ENCODE data around the gene SNTB2. TPM values are rescaled to one million over a fixed set of nuclear protein-coding genes. Genes with fewer than 3 reads are reported as not detected.

SNTB2 gene
- total RNA-seq, 1 donor from 2014 or later = 36.1 TPM

GRCh38 chr16:69166221-69166833, 20.6 kb upstream of the SNTB2 start:
- ATAC-seq (peak in 1 of 2 donors; percentile 29), DNase-seq (no peak)
- H3K27me3 ChIP-seq (ENCODE audit: low read depth) = no peaks in the 10 kb centered on the region
- intact Hi-C loops (cut with DNase I) = no loop called here
- H3K9me3 ChIP-seq = no peaks in the 10 kb centered on the region
- H3K4me1 ChIP-seq = peaks cover 17% of the 10 kb centered on the region
- H3K4me3 ChIP-seq = no peak overlapping the region
- TF ChIP-seq, protein P1, sequence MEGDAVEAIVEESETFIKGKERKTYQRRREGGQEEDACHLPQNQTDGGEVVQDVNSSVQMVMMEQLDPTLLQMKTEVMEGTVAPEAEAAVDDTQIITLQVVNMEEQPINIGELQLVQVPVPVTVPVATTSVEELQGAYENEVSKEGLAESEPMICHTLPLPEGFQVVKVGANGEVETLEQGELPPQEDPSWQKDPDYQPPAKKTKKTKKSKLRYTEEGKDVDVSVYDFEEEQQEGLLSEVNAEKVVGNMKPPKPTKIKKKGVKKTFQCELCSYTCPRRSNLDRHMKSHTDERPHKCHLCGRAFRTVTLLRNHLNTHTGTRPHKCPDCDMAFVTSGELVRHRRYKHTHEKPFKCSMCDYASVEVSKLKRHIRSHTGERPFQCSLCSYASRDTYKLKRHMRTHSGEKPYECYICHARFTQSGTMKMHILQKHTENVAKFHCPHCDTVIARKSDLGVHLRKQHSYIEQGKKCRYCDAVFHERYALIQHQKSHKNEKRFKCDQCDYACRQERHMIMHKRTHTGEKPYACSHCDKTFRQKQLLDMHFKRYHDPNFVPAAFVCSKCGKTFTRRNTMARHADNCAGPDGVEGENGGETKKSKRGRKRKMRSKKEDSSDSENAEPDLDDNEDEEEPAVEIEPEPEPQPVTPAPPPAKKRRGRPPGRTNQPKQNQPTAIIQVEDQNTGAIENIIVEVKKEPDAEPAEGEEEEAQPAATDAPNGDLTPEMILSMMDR (IDR thresholded peaks at IDR 0.05) = no peak
- peaks cover 70% of the 10 kb centered on the region for H3K36me3 ChIP-seq
- no peak overlapping the region for H3K27ac ChIP-seq

GRCh38 chr16:69166946-69167930, 19.7 kb upstream of the SNTB2 start:
- no peaks in the 10 kb centered on the region for H3K27me3 ChIP-seq (ENCODE audit: low read depth)
- H3K4me3 ChIP-seq = no peak overlapping the region
- intact Hi-C loops (cut with DNase I) = no loop called here
- peaks cover 64% of the 10 kb centered on the region for H3K36me3 ChIP-seq
- peaks cover 25% of the 10 kb centered on the region for H3K4me1 ChIP-seq
- H3K9me3 ChIP-seq = no peaks in the 10 kb centered on the region
- TF ChIP-seq, protein P1 (IDR thresholded peaks at IDR 0.05) = no peak
- ATAC-seq (no peak), DNase-seq (no peak)
- H3K27ac ChIP-seq = no peak overlapping the region

DNA sequence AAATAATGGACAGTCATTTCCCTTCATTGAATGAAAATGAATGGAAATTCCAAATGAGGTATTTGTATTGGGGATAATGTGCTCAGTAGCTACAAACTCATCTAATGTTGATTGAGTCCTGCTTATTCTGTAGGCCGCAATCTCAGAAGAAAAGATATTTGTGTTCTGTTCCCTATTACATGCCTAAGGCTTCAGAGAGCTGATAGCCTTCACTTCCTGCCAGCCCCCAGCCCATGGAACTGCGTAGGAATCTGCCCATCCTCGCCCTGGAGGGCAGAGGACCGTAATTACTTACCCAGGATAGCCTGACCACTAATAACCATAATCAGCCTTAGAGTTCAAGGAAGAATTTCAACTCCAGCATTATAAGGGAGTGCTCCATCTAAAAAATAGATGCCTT, 17.9 kb upstream of the SNTB2 start:
- peaks cover 51% of the 10 kb centered on the region for H3K36me3 ChIP-seq
- intact Hi-C loops (cut with DNase I) = no loop called here

DNA sequence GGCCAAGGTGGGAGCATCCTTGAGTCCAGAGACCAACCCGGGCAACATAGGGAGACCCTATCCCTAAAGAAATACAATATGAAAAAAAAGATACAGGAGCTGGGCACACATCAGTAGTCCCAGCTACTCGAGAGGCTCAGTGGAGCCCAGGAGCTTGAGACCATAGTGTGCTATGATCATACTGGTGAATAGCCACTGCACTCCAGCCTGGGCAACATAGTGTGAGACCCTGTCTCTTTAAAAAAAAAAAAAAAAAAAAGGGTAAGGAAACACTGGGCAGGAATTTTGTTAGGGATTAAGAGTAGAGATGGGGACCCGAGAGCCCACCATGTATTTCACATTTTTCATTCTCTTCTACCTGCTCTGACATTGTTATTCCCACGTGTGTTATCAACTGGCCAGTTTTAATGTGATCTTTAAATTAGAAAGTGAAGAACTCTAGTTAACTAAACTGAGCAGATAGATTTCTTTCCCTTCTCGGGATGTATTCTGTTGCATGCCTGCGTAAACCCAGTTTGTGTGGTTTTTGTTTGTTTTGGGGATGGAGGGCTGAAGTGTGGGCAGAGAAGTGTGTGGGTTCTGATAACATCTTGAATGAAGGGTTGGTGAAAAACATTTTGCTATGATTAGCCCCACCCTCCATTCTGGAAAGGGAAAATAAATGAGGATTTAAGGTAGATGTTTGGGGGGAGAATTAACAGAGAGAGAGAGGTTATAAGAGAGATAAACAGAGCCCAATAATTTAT, 17.2 kb upstream of the SNTB2 start:
- H3K27ac ChIP-seq = no peak overlapping the region
- ATAC-seq (no peak), DNase-seq (no peak)

More for the DNA sequence above, 17.9 kb upstream of the SNTB2 start:
- TF ChIP-seq, protein P1 (IDR thresholded peaks at IDR 0.05) = no peak
- Histone ChIP-seq H3K27me3 (ENCODE audit: low read depth) (no peaks in the 10 kb centered on the region), H3K4me1 (peaks cover 43% of the 10 kb centered on the region), H3K27ac (no peak overlapping the region), H3K4me3 (no peak overlapping the region), H3K9me3 (no peaks in the 10 kb centered on the region)
- DNase-seq = no peak
- no peak for ATAC-seq

More for the DNA sequence above, 17.2 kb upstream of the SNTB2 start:
- intact Hi-C loops (cut with DNase I) = no loop called here
- TF ChIP-seq, protein P1 (IDR thresholded peaks at IDR 0.05) = no peak
- Histone ChIP-seq H3K36me3 (peaks cover 43% of the 10 kb centered on the region), H3K4me3 (no peak overlapping the region), H3K27me3 (ENCODE audit: low read depth) (no peaks in the 10 kb centered on the region), H3K9me3 (no peaks in the 10 kb centered on the region), H3K4me1 (peaks cover 50% of the 10 kb centered on the region)

Data from lower lobe of right lung (tissue), 2 donors.